HG02642 (cell line): ENCODE results near the gene GLTPD2.

Experiments
- ATAC-seq: cut with Tn5 transposase; IDR thresholded peaks from one replicate; pipeline ENCODE4 v1.9.1; 2021; ENCODE audit warnings: mild to moderate bottlenecking; ENCODE audit not compliant: unreplicated experiment, poor library complexity

GLTPD2 gene

DNA sequence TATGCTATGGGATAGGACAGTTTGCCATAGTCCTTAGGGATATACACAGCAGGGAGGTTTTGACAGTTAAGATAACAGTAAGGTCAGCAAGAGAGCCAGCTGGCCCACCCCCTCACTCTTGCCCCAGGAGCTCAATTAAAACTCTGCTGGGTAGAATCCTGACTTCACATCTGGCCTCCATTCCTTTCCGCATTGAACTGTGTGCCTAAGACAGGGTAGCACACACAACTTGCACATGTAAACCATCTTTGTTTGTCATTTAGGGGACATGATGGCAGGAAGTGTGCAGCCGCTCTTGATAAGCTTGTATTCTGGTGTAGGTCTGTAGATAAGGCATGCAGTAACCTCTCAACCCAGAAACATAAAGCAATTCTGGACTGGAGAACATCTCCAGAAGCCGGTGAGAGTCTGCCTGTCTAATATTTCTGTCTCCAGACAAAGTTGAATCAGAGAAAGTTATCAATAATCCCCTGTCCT, 49.6 kb downstream of the GLTPD2 start:
- ATAC-seq, result no peak

DNA sequence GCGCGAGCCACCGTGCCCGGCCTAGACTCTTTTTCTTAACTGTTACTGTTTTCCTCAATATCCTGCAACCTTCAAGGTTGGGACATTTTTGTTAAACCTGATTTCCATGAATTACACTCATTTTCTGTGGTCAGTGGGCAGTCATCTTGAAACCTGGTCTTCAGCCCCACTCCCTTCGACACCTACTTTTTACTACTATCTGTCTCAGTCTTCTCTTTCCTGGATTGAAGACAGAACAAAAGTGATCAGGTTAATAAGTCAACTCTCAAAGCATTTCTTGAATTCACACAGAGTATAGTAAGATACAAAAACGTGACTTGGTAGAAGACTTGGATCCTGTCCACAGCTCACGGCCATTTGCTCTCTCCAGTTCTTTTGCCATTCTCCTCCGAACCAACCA, 50.5 kb downstream of the GLTPD2 start:
- ATAC-seq, result no peak
